ENCODE measurements around the gene CRACDL.

CRACDL gene

DNA sequence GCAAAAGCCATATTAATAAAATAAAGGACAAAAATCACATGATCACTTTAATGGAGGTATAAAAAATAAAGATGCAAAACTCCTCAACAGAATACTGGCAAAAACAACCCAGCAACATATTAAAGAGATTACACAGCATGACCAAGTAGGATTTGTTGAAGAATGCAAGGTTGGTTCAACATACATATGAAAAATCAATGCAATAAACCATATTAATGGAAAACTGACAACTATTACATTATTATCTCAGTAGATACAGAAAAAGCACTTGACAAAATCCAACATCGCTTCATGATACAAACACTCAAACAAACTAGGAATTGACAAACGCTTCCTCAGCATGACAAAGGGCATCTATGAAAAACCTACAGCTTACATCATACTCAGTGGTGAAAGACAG lies 76.7 kb downstream of the CRACDL start:
- no peaks in the 10 kb centered on the region for H3K36me3 ChIP-seq (ENCODE audit: low read length)
- H3K4me2 ChIP-seq (ENCODE audit: low read depth, low read length, poor library complexity, severe bottlenecking) = no peak overlapping the region
- H3F3A ChIP-seq (ENCODE audit: insufficient read depth) = no peaks in the 10 kb centered on the region
- no peaks in the 10 kb centered on the region for H3K9me2 ChIP-seq (replicated peaks; ENCODE audit: insufficient read depth, low read length)
- no peak overlapping the region for H2AFZ ChIP-seq (ENCODE audit: low read depth, low read length, severe bottlenecking)
- H3K4me3 ChIP-seq (ENCODE audit: insufficient read depth, low read length, poor library complexity, severe bottlenecking) = no peak overlapping the region
- TF ChIP-seq, protein P1, sequence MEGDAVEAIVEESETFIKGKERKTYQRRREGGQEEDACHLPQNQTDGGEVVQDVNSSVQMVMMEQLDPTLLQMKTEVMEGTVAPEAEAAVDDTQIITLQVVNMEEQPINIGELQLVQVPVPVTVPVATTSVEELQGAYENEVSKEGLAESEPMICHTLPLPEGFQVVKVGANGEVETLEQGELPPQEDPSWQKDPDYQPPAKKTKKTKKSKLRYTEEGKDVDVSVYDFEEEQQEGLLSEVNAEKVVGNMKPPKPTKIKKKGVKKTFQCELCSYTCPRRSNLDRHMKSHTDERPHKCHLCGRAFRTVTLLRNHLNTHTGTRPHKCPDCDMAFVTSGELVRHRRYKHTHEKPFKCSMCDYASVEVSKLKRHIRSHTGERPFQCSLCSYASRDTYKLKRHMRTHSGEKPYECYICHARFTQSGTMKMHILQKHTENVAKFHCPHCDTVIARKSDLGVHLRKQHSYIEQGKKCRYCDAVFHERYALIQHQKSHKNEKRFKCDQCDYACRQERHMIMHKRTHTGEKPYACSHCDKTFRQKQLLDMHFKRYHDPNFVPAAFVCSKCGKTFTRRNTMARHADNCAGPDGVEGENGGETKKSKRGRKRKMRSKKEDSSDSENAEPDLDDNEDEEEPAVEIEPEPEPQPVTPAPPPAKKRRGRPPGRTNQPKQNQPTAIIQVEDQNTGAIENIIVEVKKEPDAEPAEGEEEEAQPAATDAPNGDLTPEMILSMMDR (IDR thresholded peaks at IDR 0.05; ENCODE audit: insufficient read depth, low read length, poor library complexity, severe bottlenecking) = no peak
- TF ChIP-seq EZH2phosphoT487 (conservative IDR thresholded peaks at IDR 0.05; ENCODE audit: low read length) = no peak
- no peaks in the 10 kb centered on the region for H3K27me3 ChIP-seq (ENCODE audit: low read length)
- H3K9me3 ChIP-seq (ENCODE audit: insufficient read depth, low read length) = peaks cover 15% of the 10 kb centered on the region; the same call in 1 of the 2 replicates
- no peaks in the 10 kb centered on the region for H4K20me1 ChIP-seq (ENCODE audit: low read depth, low read length)
- no peaks in the 10 kb centered on the region for H3K79me2 ChIP-seq (ENCODE audit: insufficient read depth, low read length)
- no peak overlapping the region for H3K27ac ChIP-seq (ENCODE audit: low read depth, low read length)
- H3K9ac ChIP-seq (ENCODE audit: low read length) = no peak overlapping the region

DNA sequence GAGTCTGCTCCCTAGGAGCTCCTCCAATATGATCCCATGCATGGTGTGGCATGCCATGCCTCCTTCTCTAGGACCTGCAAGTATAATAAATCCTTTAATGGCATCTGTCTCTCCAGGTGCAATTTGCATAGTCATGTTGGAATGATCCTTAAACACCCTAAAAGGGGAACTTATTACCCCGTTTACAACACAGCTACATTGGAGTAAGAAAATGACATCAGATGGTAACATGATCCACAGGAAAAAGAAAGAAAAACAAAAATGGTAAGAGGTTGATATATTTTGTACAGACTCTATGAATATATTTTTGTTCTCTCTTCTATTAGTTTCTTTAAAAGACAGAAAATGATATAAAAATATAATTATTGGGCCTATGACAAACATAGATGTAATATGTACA lies 79.0 kb downstream of the CRACDL start:
- H3K27ac ChIP-seq (ENCODE audit: low read depth, low read length) = no peak overlapping the region
- no peak overlapping the region for H3K4me3 ChIP-seq (ENCODE audit: insufficient read depth, low read length, poor library complexity, severe bottlenecking)
- no peak overlapping the region for H2AFZ ChIP-seq (ENCODE audit: low read depth, low read length, severe bottlenecking)
- no peaks in the 10 kb centered on the region for H3K9me2 ChIP-seq (replicated peaks; ENCODE audit: insufficient read depth, low read length)
- no peaks in the 10 kb centered on the region for H3K79me2 ChIP-seq (ENCODE audit: insufficient read depth, low read length)
- H3K9me3 ChIP-seq (ENCODE audit: insufficient read depth, low read length) = peaks cover 15% of the 10 kb centered on the region; the same call in 1 of the 2 replicates
- H3K9ac ChIP-seq (ENCODE audit: low read length) = no peak overlapping the region
- no peaks in the 10 kb centered on the region for H3K27me3 ChIP-seq (ENCODE audit: low read length)
- TF ChIP-seq, protein P1 (IDR thresholded peaks at IDR 0.05; ENCODE audit: insufficient read depth, low read length, poor library complexity, severe bottlenecking) = no peak
- TF ChIP-seq EZH2phosphoT487 (conservative IDR thresholded peaks at IDR 0.05; ENCODE audit: low read length) = no peak
- H4K20me1 ChIP-seq (ENCODE audit: low read depth, low read length) = no peaks in the 10 kb centered on the region
- H3K4me2 ChIP-seq (ENCODE audit: low read depth, low read length, poor library complexity, severe bottlenecking) = no peak overlapping the region
- H3F3A ChIP-seq (ENCODE audit: insufficient read depth) = no peaks in the 10 kb centered on the region
- no peaks in the 10 kb centered on the region for H3K36me3 ChIP-seq (ENCODE audit: low read length)

DNA sequence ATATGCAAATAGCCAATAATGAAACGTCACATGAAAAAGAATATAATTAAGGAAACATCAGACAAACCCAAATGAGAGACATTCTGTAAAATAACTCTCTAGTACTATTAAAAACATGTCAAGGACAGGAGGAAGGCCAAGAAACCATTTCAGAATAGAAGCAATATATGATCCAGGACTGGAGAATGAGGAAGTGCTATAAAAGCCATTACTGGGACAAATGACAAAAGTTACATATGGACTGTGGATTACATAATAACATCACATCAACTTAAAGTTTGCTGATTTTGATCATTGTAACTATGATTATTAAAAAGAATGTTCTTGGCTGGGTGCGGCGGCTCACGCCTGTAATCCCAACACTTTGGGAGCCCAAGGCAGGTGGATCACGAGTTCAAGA lies 81.3 kb downstream of the CRACDL start:
- Histone ChIP-seq H3K9me2 (replicated peaks; ENCODE audit: insufficient read depth, low read length) (no peaks in the 10 kb centered on the region), H3F3A (ENCODE audit: insufficient read depth) (no peaks in the 10 kb centered on the region), H3K79me2 (ENCODE audit: insufficient read depth, low read length) (no peaks in the 10 kb centered on the region), H3K4me3 (ENCODE audit: insufficient read depth, low read length, poor library complexity, severe bottlenecking) (no peak overlapping the region), H2AFZ (ENCODE audit: low read depth, low read length, severe bottlenecking) (no peak overlapping the region), H3K9ac (ENCODE audit: low read length) (no peak overlapping the region), H3K27ac (ENCODE audit: low read depth, low read length) (no peak overlapping the region), H3K36me3 (ENCODE audit: low read length) (no peaks in the 10 kb centered on the region), H3K27me3 (ENCODE audit: low read length) (no peaks in the 10 kb centered on the region), H3K4me2 (ENCODE audit: low read depth, low read length, poor library complexity, severe bottlenecking) (no peak overlapping the region), H3K9me3 (ENCODE audit: insufficient read depth, low read length) (peaks cover 11% of the 10 kb centered on the region; the same call in 1 of the 2 replicates), H4K20me1 (ENCODE audit: low read depth, low read length) (no peaks in the 10 kb centered on the region)
- TF ChIP-seq, protein P1 (IDR thresholded peaks at IDR 0.05; ENCODE audit: insufficient read depth, low read length, poor library complexity, severe bottlenecking) = no peak
- no peak for TF ChIP-seq EZH2phosphoT487 (conservative IDR thresholded peaks at IDR 0.05; ENCODE audit: low read length)
